Measurements from ENCODE around the gene ETS1. TPM values are rescaled to one million over a fixed set of nuclear protein-coding genes. Genes with fewer than 3 reads are reported as not detected.
"Not testable (repeated sequence)": the region's sequence is repeated elsewhere in the genome, so short reads cannot be mapped to it uniquely, and the experiment has no call there.

ETS1 gene
- total RNA-seq, 2 donors from 2014 or later, result 23.0 to 38.0 TPM

DNA sequence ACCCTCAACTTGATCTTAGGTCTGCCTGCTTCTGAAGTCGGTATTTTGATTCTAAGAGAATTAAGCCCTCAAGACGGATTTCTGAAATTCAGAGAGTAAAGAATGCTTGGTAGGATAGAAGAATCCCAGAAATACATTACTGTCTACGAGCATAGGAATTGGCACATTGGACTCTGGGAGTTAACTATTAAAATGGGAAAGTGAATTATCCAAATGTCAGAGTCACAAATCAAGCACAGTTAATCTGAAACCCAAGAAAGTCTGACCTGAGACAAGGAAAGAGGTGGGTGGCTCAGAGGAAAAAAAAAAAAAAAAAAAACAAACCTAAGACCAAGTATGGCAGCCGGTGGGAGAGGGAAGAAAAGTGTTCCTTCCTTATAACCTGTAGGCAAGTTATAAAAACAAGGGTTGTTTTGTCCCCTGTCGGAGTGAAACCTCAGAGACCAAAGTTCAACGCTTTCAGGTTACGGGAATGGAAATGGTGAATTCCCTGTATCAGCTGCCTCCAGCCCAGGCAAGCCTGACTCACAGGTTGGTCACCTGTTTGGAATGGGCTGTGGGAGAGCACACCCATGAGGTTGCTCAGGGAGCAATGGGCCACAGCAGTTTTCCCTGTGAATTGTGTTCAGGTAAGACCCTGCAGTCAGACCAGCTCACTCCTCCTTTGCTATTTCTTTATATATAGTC, 139.0 kb downstream of the ETS1 start:
- intact Hi-C loops (cut with DNase I, micrococcal nuclease), result no loop called here
- ATAC-seq (peak; percentile 96), DNase-seq (peak; percentile 68 to 90)

DNA sequence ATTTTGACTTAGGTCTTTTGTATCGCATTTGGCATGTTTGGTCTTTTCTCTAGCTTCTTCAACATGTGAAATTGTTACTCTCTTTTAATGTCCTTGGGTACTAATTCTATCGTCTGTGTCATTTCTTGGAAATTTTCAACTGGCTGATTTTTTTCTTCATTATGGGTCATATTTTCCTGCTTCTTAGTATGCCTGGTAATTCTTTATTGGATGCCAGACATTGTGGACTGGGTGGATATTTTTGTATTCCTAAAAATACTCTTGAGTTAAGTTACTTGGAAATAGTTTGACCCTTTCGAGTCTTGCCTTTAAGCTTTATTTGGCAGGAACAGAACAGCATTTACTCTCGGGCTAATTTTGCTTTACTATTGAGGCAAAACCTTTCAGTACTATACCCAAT, 140.1 kb downstream of the ETS1 start:
- no peak for DNase-seq
- no peak for ATAC-seq
- intact Hi-C loops (cut with DNase I, micrococcal nuclease), result no loop called here

DNA sequence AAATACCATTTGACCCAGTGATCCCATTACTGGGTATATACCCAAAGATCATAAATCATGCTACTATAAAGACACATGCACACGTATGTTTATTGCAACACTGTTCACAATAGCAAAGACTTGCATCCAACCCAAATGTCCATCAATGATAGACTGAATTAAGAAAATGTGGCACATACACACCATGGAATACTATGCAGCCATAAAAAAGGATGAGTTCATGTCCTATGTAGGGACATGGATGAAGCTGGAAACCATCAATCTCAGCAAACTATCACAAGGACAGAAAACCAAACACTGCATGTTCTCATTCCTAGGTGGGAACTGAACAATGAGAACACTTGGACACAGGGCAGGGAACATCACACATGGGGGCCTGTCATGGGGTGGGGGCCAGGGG, 141.4 kb downstream of the ETS1 start:
- ATAC-seq; intact Hi-C loops (cut with DNase I, micrococcal nuclease); DNase-seq: not testable (repeated sequence)

DNA sequence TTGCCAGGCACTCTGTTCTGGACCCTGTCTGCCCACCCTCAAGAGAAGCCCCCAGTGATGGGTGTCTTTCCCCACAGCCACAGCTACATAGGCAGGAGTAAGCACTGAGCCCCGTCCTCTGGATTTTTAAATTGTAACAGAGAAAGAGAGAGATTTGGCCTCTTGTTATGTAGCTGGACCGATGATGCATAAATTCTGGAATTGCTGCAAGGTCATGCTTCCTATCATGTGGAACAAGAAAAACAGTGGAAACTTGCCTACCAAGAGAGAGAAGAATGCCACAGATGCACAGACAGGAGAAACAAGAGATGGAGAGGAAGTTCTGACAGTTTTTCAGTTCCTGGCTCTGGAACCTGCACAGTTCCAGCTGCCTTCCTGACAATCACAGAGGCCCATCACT, 150.2 kb downstream of the ETS1 start:
- intact Hi-C loops (cut with DNase I, micrococcal nuclease), result no loop called here
- DNase-seq (no peak), ATAC-seq (no peak)

DNA sequence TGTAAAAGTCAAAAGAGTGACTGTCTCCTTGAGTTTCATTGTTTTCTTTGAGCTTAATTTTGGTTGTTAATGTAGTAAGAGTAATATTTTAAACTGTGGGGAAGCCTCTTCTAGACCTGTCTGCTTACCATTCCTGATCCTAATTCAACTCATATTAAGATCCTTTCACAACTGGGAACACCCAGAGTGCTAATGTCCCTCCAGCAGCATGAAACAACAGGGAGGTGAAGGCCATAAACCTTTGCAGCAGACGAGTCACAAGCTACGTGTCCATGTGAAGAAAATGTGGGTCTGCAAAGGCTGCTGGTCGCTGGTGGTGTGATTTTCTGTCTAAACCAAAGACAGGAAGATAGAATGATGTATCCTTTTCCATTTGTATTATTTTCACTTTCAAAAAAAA, 152.5 kb downstream of the ETS1 start:
- DNase-seq, result no peak
- ATAC-seq, result no peak
- intact Hi-C loops (cut with DNase I, micrococcal nuclease), result no loop called here

DNA sequence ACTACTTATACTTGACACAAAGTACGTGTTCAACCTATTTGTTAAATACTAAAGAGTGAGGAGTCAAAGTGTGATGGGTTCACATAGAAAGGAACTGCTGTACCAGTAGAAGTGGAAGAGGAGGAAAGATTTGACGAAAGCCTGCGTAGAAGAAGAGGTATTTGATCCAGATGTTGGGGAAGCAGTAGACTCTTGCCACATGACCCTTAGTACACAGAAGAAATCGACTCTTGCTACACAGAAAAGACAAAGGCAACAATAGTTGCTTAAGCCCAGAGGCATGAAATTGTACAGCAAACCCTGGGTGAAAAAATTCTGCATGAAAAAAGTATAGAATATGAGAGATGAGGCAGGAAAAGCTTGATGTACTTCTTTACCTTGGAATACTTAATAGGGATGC, 152.9 kb downstream of the ETS1 start:
- intact Hi-C loops (cut with DNase I, micrococcal nuclease), result no loop called here
- ATAC-seq (no peak), DNase-seq (no peak)

DNA sequence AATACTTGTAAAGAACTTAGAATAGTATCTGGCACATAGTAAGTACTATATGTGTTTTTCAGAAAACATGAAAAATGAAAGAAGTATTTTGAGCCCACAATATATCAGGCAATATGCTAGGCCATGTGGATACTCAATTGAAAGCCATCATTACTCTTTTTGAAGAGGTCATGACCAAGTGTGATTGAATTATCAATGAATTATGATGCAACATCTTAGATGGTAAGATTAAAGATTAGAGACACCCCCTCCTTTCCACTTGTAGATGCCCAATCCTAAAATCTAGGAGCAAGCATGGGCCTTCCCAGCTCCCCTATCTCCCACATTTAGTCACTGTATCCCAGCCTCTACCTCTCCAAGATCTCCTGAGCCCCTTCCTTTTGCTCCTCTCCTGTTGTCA, 154.4 kb downstream of the ETS1 start:
- DNase-seq (no peak), ATAC-seq (no peak)
- intact Hi-C loops (cut with DNase I, micrococcal nuclease), result no loop called here

DNA sequence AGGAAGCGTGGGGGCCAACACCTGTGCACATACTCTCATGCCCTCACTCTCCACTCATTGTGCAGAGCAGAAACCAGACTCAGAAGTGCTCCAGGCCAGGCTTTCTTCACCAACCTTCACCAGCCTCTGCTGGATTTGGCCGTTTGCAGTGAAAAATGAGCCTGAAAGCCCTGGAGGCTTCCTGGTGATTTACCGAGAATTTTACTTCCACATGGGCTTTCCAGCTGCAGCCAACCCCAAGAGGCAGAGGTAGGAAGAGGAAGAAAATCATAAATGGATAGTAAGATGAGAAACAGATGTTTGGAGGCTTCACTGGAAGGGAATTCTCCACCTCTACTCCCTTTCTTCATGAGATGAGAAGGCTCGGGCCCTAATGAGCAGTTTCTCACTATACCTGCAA, 155.4 kb downstream of the ETS1 start:
- no peak for ATAC-seq
- intact Hi-C loops (cut with DNase I, micrococcal nuclease), result no loop called here
- no peak for DNase-seq

DNA sequence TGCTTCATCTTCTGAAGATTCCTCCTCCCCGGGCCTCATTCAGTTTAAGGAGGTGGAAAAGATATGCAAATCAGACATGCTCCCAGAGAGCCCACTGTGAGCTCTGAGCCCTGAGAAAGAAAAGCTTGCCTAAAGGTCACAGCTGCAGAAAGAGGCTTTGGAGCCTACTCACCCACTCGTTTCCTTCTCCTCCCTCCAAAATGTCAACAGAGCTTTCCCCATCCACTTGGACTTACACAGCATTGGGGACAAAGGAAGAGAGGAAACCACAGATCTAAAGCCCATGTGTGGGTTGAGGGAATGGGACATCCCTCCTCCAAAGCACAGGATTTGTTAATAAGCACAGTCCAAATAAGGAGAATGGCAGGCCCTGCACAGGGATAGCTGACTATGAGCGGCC, 158.4 kb downstream of the ETS1 start:
- ATAC-seq (no peak), DNase-seq (no peak)
- intact Hi-C loops (cut with DNase I, micrococcal nuclease), result no loop called here

DNA sequence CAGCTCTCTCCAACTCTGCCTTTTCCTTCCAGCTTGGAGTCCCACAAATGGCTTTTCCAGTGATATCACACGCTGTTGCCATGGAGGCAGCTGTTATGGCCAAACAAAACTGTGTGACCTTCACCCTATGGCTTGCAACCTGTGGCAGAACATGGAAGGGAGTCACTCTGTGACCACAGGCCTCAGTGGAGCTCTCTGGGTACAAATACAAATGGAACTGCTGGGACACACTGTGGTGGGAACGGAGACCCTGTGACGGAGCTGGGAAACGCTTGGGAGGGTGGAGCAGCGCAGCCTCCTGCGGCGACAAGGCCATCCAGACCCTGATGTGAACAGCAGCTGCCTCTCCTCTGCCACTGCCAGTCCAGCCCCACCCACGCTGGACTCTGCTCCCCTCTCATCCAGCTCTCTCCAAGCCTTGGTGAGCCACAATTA, 162.5 kb downstream of the ETS1 start:
- intact Hi-C loops (cut with DNase I, micrococcal nuclease), result no loop called here
- DNase-seq, result peak; percentile 87 to 90
- peak; percentile 96 for ATAC-seq

DNA sequence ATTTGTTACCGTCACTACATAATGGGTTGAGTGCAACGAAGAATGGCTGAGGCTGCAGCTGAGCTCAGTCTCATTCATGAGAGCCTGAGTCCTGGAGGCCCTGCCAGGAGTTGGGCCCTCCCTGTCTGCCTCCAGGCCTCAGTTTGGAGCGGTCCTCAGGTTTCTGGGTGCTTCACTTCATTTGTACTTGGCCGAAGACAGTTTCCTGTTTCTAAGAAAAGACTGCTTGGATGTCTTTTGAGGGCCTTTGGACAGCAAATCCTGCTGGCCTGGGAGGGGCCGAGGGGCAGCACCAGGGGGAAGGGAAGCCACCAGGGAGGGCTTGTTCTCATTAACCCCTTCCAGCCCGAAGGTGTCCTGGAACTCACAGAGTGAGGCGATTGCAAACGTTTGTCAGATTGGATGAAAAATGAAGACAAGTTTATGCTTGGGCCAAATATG, 163.1 kb downstream of the ETS1 start:
- DNase-seq, result peak; percentile 20 to 31
- intact Hi-C loops (cut with DNase I, micrococcal nuclease), result no loop called here

DNA sequence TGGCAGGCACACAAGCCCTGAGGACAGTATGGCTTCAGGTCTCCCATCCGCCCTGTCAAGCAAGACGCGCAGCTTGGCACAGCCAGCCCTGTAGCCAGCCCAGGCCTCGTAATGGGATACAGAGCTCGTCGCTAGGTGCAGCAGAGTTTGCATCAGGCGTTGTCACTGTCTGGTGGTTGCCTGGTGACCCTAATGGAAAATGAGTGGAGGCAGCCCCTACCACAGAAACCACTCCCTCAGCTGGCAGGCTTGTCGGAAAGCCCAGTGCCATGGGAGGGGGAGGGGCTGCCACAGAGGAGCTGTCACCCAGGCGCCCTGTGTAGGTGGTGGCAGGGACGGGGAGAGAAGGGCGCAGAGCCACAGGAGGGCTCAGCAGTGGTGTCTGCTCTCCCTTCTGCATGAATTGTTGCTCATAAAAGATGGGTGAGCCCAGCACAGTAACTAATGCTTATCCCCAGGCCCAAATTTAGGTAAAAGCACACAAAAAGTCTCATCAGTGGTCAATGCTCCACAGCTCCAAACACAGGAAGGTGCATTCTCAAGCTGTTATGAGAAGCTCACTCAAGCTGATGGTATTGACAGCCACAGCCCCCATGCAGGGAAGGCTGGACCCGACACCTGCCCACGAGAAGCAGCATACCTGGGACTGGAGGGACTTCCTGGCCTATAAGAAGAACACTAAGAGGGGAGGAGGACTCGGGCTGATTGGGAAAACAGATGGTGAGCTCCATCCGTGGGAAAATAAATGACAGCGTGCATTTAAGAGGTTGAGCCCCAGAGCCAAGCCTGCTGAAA, 164.6 kb downstream of the ETS1 start:
- intact Hi-C loops (cut with DNase I, micrococcal nuclease), result no loop called here
- no peak for ATAC-seq

More for the DNA sequence above, 163.1 kb downstream of the ETS1 start:
- ATAC-seq, result peak; percentile 4

DNA sequence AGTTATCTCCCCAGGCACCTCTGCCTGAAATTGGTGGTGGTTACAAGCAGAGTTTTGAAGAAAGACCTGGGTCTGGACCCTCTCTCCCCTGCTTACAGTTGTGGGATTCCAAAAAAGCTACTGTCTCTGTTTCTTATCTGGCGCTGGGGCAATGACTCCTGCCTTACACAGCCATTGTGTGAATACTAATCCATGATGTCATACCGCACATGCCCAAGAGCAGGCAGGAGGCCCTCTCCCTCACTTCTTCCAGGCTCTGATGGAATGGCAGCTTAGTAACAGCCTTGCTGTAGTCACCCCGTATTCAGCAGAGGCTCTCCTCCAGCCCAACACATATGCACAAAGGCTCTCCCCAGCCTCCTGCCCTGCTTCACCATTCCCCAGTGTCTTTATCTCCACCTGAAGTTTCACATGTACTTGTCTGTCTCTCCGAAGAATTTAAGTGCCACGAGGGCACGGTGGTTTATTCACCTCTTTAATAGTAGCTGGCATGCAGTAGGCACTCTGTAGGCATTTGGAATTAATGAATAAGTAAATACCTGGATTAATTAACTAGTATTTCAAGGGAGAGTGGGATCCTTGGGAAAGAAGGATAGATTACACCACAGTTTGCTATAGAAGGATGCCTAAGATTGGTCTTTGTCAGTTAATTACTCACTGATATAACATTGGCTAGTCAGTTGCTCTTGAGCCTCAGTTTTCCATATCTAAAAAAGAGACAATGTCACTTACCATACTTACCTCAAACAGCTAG, 165.6 kb downstream of the ETS1 start:
- intact Hi-C loops (cut with DNase I, micrococcal nuclease), result no loop called here
- ATAC-seq, result no peak
- DNase-seq, result no peak

More for the DNA sequence above, 164.6 kb downstream of the ETS1 start:
- DNase-seq, result peak in 1 of 2 donors; percentile 48

DNA sequence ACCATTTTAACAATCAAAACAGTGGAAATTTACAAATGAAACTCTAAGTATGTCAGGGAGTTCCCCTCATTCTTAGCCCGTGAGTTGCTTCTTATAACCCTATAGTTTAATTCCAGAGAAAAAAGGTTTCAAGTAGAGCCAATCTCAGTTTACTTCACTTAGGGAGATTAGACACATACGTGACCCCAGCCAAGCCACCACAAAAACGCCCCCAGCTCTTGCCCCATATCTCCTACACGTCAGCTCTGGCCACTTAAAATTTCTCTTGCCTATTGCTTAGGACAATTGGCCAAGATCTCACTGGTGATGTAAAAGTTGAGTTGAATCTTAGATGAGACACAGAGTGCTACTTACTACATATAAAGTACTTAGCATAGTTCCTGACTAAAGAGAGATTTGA, 166.4 kb downstream of the ETS1 start:
- ATAC-seq (no peak), DNase-seq (no peak)
- intact Hi-C loops (cut with DNase I, micrococcal nuclease), result no loop called here

DNA sequence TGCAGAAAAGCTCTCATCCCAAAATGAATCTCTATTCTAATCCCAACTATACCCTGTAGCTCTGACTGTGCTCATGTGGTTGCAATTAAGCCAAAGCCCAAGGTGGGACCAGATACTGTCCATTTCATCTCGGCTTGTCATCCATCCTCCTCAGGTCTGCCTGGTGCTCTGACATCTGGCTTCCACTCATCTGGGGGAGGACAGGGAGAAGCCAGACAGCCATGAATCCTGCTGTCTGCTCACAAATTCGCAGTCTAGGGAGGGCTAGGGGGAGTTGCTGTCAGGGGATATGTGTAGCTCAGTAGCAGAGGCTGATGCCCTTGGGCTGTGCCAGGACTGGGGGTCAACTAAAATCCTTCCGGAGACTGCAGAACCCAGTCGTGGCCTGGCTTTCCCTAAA, 167.1 kb downstream of the ETS1 start:
- intact Hi-C loops (cut with DNase I, micrococcal nuclease), result no loop called here
- no peak for ATAC-seq

DNA sequence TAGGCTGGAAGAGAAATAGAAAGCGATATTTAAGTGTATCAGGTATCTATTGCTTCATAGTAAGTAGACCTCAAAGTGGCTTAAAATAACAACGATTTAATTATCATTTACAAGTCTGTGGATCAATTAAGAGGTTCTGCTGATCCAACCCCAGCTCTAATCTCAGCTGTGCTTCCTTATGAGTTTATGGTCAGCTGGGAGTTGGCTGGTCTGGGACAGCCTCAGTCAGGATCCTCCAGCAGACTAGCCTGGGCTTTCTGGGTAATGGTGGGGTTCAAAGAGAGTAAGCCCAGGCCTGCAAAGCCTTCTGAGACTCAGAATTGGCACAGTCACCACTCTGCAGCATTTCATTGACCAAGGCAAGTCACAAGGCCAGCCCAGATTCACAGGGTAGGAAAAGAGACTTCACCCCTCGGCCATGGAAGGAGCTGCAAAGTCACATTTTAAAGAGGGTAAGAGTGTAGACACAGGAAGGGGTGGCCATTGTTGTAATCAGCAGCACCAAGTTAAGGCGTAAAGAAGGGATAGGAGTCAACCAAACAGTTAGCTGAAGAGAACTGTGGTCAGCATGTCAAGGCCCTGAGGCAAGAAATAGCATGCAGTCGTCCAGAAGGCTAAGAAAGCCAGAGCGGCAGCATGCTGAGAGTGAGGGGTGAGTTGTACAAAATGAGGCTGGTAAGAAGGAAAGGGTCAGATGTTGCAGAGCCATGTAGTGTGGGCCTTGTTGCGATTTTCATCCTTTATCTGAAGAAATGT, 168.2 kb downstream of the ETS1 start:
- ATAC-seq, result peak; percentile 90
- DNase-seq, result no peak
- intact Hi-C loops (cut with DNase I, micrococcal nuclease), result no loop called here

More for the DNA sequence above, 167.1 kb downstream of the ETS1 start:
- no peak for DNase-seq

DNA sequence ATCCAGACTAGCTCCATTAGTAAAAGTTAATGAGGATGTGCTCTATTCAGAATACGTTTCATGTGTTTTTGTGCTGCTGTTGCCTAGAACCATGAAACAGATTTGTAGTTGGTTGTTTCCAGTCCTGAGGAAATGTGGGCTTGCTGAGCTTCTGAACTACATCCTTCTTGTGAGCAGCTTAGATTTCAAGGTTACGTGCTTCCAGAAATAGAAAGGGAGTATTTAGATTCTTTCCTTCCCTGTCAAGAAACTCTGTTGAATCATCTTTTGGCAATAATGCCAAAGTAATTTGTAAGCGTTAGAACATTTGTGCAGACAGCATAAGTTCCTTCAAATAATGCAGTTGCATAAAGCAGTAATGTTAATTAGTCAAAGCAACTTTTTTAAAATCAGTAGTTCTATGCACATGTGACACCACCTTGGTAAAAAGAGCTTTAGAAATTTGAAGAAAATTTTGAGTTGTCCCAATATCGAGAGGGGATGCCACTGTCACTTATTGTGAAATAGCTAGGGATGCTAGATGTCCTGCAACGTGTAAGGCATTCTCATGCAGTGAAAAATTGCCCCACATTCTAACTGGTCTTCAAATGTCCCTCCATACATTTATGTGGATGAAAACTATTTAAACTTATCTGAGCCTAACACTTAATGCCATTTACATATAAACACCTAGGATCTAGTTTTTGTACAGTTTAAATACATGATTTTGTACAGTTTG, 169.6 kb downstream of the ETS1 start:
- ATAC-seq (no peak), DNase-seq (no peak)
- intact Hi-C loops (cut with DNase I, micrococcal nuclease), result no loop called here

DNA sequence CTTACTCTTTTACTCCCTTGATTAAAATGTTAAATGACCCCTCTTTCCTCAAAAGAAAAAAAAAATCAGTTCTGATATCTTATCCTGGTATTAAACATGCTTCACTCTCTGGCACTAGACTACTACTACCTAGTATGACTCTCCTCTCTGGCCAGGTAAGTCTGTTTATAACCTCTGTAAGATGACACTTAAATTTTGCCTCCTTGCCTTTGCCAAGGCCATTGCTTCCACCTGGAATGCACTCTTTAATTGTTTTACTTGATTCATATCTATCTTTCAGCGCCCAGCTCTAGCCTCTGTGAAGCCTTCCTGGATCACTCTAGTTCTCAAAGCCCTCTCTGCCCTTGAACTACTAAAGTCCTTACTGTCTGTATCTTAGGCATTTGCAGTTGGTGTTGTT, 170.4 kb downstream of the ETS1 start:
- intact Hi-C loops (cut with DNase I, micrococcal nuclease), result no loop called here
- ATAC-seq, result peak; percentile 30
- no peak for DNase-seq

All from left colon (tissue), 2 donors.